ENCODE results near the gene ASAP2. TPM values are rescaled to one million over a fixed set of nuclear protein-coding genes. Genes with fewer than 3 reads are reported as not detected.

Gene ASAP2
- total RNA-seq, 1 experiment from 2014 or later: 14.3 TPM

DNA sequence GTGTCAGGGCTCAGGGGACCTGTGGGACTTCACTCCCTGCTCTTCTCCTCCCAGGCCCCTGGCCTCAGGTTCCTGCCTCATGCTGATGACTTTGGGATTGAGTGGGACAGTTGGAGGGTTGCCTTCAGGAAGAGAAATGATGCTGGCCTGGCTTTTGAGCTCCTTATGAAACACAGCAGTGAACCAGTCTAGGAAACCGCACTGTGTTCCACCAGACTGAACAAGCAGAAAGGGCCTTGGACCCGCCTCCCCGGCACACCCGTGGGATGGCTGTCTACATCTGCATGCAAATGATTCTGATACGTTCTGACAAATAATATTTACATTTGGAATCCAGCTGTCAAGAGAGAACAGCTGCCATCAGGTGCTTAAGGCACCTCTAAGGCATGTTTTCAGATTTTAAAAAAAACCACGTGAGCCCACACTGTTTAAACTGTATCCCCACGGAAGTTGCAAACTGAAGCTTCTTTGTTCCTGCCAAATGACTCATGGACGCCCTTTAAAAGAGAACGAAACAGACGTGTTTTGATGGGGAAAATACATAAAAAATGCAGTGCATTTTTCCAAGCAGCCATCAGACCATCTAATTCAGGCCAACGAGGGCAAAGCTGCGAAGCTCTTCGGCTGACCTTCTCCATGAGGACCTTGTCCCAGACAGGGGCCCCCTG, 27.6 kb upstream of the ASAP2 start (continued):
- TF ChIP-seq, protein P1, sequence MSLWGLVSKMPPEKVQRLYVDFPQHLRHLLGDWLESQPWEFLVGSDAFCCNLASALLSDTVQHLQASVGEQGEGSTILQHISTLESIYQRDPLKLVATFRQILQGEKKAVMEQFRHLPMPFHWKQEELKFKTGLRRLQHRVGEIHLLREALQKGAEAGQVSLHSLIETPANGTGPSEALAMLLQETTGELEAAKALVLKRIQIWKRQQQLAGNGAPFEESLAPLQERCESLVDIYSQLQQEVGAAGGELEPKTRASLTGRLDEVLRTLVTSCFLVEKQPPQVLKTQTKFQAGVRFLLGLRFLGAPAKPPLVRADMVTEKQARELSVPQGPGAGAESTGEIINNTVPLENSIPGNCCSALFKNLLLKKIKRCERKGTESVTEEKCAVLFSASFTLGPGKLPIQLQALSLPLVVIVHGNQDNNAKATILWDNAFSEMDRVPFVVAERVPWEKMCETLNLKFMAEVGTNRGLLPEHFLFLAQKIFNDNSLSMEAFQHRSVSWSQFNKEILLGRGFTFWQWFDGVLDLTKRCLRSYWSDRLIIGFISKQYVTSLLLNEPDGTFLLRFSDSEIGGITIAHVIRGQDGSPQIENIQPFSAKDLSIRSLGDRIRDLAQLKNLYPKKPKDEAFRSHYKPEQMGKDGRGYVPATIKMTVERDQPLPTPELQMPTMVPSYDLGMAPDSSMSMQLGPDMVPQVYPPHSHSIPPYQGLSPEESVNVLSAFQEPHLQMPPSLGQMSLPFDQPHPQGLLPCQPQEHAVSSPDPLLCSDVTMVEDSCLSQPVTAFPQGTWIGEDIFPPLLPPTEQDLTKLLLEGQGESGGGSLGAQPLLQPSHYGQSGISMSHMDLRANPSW (CRISPR knock-in tag; conservative IDR thresholded peaks at IDR 0.05; ENCODE audit: low read depth): no peak
- TF ChIP-seq NR2C2 (CRISPR knock-in tag; IDR thresholded peaks at IDR 0.05): no peak
- TF ChIP-seq SMAD4 (CRISPR knock-in tag; IDR thresholded peaks at IDR 0.05): no peak
- TF ChIP-seq, protein P2, sequence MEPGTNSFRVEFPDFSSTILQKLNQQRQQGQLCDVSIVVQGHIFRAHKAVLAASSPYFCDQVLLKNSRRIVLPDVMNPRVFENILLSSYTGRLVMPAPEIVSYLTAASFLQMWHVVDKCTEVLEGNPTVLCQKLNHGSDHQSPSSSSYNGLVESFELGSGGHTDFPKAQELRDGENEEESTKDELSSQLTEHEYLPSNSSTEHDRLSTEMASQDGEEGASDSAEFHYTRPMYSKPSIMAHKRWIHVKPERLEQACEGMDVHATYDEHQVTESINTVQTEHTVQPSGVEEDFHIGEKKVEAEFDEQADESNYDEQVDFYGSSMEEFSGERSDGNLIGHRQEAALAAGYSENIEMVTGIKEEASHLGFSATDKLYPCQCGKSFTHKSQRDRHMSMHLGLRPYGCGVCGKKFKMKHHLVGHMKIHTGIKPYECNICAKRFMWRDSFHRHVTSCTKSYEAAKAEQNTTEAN (CRISPR knock-in tag; IDR thresholded peaks at IDR 0.05): no peak
- TF ChIP-seq, protein P3, sequence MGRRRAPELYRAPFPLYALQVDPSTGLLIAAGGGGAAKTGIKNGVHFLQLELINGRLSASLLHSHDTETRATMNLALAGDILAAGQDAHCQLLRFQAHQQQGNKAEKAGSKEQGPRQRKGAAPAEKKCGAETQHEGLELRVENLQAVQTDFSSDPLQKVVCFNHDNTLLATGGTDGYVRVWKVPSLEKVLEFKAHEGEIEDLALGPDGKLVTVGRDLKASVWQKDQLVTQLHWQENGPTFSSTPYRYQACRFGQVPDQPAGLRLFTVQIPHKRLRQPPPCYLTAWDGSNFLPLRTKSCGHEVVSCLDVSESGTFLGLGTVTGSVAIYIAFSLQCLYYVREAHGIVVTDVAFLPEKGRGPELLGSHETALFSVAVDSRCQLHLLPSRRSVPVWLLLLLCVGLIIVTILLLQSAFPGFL (CRISPR knock-in tag; IDR thresholded peaks at IDR 0.05; ENCODE audit: borderline replicate concordance): no peak

DNA sequence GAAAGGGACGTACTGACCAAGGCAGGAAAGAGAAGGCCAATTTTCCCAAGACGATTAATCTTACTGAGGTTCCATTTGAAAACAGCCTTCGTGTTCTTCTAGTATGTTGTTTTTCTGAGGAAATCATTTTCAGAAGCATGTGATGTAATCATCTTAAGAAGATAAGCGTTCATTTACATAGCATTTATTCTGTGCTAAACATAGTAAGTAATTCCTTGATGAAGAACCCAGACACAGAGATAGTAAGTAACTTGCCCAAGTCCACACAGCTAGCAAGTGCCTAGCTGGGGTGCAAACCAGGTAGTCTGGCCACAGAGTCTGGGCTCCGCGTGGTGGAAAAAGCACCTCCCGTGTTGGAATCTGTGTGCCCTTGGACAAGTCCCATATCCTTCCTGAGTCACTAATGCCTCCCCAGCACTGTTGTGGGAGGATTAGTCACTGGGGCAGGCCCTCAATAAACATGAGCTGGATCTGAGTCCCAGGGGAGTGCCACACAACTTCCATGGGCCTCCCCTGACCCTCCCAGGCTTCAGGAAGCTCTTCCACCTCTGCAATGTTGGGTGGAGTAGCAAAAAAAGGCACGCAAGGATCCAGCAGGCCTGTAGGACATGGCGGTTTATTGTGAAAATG, 26.9 kb upstream of the ASAP2 start:
- Mint-ChIP-seq H3K4me3 (no peak overlapping the region), H3K36me3 (no peaks in the 10 kb centered on the region), H3K27ac (no peak overlapping the region), H3K4me1 (peaks cover 32% of the 10 kb centered on the region), H3K27me3 (ENCODE audit: low read depth) (peaks cover 4% of the 10 kb centered on the region), H3K9me3 (peaks cover 10% of the 10 kb centered on the region)
- ChIA-PET CTCF (no interaction called here), POLR2A (interaction anchor here (0.6 kb wide), 1 partner anchor 286 kb away, joined by 3 read pairs; no protein-coding TSS in a partner anchor)
- no peak for ATAC-seq
- DNase-seq (ENCODE audit: low spot score): no peak
- TF ChIP-seq JUN (CRISPR knock-in tag; IDR thresholded peaks at IDR 0.05): no peak
- no peak for TF ChIP-seq FOXJ3 (CRISPR knock-in tag; IDR thresholded peaks at IDR 0.05; ENCODE audit: borderline replicate concordance)
- TF ChIP-seq GABPB1 (CRISPR knock-in tag; IDR thresholded peaks at IDR 0.05): 0 out of 2 replicates have a peak, but pooled peaks have one; percentile 37
- TF ChIP-seq ESRRA (CRISPR knock-in tag; IDR thresholded peaks at IDR 0.05; ENCODE audit: borderline replicate concordance): no peak
- TF ChIP-seq, protein P2 (CRISPR knock-in tag; IDR thresholded peaks at IDR 0.05): no peak
- TF ChIP-seq TCF7 (CRISPR knock-in tag; IDR thresholded peaks at IDR 0.05; ENCODE audit: low read depth): no peak

DNA sequence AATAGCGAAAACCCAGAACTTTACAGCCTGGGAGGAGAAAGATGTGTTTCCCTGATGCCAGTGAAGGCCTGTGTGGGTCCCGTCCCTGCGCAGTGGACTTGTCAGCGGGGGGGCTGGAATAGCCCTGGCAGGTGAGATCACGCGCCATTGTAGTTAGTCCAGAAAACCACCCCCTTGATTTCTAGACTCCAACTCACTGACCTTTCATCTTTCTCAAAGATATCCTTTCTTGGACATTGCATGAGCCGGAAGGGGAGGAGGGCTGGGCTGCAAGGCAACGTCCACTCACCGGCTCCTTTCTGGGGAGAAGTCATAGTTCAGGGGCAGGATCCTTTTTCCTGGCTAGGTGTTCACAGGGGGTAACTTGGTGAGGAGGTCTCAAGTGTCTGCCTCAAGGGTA, 22.3 kb upstream of the ASAP2 start:
- DNase-seq (ENCODE audit: low spot score): no peak
- no peak for ATAC-seq
- Mint-ChIP-seq H3K4me3 (no peak overlapping the region), H3K4me1 (peaks cover 10% of the 10 kb centered on the region), H3K9me3 (peaks cover 10% of the 10 kb centered on the region), H3K27ac (no peak overlapping the region), H3K36me3 (no peaks in the 10 kb centered on the region), H3K27me3 (ENCODE audit: low read depth) (peaks cover 4% of the 10 kb centered on the region)
- ChIA-PET CTCF (no interaction called here), POLR2A (no interaction called here)
- TF ChIP-seq SOX15 (CRISPR knock-in tag; IDR thresholded peaks at IDR 0.05) (no peak), FOXK1 (CRISPR knock-in tag; IDR thresholded peaks at IDR 0.05) (no peak), TEAD1 (CRISPR knock-in tag; IDR thresholded peaks at IDR 0.05) (no peak)
- TF ChIP-seq, protein P4, sequence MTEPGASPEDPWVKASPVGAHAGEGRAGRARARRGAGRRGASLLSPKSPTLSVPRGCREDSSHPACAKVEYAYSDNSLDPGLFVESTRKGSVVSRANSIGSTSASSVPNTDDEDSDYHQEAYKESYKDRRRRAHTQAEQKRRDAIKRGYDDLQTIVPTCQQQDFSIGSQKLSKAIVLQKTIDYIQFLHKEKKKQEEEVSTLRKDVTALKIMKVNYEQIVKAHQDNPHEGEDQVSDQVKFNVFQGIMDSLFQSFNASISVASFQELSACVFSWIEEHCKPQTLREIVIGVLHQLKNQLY (CRISPR knock-in tag; IDR thresholded peaks at IDR 0.05): no peak
- TF ChIP-seq, protein P5, sequence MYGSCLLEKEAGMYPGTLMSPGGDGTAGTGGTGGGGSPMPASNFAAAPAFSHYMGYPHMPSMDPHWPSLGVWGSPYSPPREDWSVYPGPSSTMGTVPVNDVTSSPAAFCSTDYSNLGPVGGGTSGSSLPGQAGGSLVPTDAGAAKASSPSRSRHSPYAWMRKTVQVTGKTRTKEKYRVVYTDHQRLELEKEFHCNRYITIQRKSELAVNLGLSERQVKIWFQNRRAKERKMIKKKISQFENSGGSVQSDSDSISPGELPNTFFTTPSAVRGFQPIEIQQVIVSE (CRISPR knock-in tag; IDR thresholded peaks at IDR 0.05; ENCODE audit: borderline replicate concordance): no peak
- TF ChIP-seq, protein P6, sequence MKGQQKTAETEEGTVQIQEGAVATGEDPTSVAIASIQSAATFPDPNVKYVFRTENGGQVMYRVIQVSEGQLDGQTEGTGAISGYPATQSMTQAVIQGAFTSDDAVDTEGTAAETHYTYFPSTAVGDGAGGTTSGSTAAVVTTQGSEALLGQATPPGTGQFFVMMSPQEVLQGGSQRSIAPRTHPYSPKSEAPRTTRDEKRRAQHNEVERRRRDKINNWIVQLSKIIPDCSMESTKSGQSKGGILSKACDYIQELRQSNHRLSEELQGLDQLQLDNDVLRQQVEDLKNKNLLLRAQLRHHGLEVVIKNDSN (CRISPR knock-in tag; IDR thresholded peaks at IDR 0.05): no peak
- TF ChIP-seq, protein P7, sequence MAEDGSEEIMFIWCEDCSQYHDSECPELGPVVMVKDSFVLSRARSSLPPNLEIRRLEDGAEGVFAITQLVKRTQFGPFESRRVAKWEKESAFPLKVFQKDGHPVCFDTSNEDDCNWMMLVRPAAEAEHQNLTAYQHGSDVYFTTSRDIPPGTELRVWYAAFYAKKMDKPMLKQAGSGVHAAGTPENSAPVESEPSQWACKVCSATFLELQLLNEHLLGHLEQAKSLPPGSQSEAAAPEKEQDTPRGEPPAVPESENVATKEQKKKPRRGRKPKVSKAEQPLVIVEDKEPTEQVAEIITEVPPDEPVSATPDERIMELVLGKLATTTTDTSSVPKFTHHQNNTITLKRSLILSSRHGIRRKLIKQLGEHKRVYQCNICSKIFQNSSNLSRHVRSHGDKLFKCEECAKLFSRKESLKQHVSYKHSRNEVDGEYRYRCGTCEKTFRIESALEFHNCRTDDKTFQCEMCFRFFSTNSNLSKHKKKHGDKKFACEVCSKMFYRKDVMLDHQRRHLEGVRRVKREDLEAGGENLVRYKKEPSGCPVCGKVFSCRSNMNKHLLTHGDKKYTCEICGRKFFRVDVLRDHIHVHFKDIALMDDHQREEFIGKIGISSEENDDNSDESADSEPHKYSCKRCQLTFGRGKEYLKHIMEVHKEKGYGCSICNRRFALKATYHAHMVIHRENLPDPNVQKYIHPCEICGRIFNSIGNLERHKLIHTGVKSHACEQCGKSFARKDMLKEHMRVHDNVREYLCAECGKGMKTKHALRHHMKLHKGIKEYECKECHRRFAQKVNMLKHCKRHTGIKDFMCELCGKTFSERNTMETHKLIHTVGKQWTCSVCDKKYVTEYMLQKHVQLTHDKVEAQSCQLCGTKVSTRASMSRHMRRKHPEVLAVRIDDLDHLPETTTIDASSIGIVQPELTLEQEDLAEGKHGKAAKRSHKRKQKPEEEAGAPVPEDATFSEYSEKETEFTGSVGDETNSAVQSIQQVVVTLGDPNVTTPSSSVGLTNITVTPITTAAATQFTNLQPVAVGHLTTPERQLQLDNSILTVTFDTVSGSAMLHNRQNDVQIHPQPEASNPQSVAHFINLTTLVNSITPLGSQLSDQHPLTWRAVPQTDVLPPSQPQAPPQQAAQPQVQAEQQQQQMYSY (CRISPR knock-in tag; IDR thresholded peaks at IDR 0.05): no peak

All from WTC11 (cell line).